Measurements from ENCODE around the gene ASIC4. TPM values are rescaled to one million over a fixed set of nuclear protein-coding genes. Genes with fewer than 3 reads are reported as not detected.

ASIC4 gene
- total and polyA plus RNA-seq, 2 of the 13 experiments (the other 11 are each of a cell fraction or from before 2014, with no cell fraction given): 0.03 TPM; not detected in 1

- TF ChIP-seq ZSCAN20 (CRISPR knock-in tag; IDR thresholded peaks at IDR 0.05; ENCODE audit: borderline replicate concordance) (no peak), DNMT3B (CRISPR knock-in tag; conservative IDR thresholded peaks at IDR 0.05) (no peak), ZSCAN12 (CRISPR knock-in tag; IDR thresholded peaks at IDR 0.05) (peak; percentile 60; the same call in 1 of the 2 replicates), ZNF788 (CRISPR knock-in tag; IDR thresholded peaks at IDR 0.05; ENCODE audit: borderline replicate concordance) (no peak), ARHGAP35 (CRISPR knock-in tag; IDR thresholded peaks at IDR 0.05; ENCODE audit: borderline replicate concordance) (peak; percentile 86; the same call in 1 of the 2 replicates), ZBTB40 (IDR thresholded peaks at IDR 0.05) (no peak), ZBTB40 (CRISPR knock-in tag; IDR thresholded peaks at IDR 0.05) (peak; percentile 50; the same call in 1 of the 2 replicates), MXD3 (CRISPR knock-in tag; IDR thresholded peaks at IDR 0.05) (no peak), ZNF720 (CRISPR knock-in tag; IDR thresholded peaks at IDR 0.05) (no peak), FOXA3 (CRISPR knock-in tag; IDR thresholded peaks at IDR 0.05) (0 out of 2 replicates have a peak, but pooled peaks have one; percentile 3), PPARG (CRISPR knock-in tag; conservative IDR thresholded peaks at IDR 0.05) (0 out of 2 replicates have a peak, but pooled peaks have one; percentile 35), ZNF234 (CRISPR knock-in tag; conservative IDR thresholded peaks at IDR 0.05) (0 out of 2 replicates have a peak, but pooled peaks have one; percentile 33), RELA (CRISPR knock-in tag; IDR thresholded peaks at IDR 0.05) (no peak), ATF6 (CRISPR knock-in tag; conservative IDR thresholded peaks at IDR 0.05) (no peak), DR1 (CRISPR knock-in tag; IDR thresholded peaks at IDR 0.05) (0 out of 2 replicates have a peak, but pooled peaks have one; percentile 21), ZMYM4 (CRISPR knock-in tag; IDR thresholded peaks at IDR 0.05) (no peak), RFX1 (IDR thresholded peaks at IDR 0.05) (no peak), ZBTB7A (CRISPR knock-in tag; IDR thresholded peaks at IDR 0.05) (no peak; the same call in 1 of the 2 replicates), ZNF543 (CRISPR knock-in tag; IDR thresholded peaks at IDR 0.05) (peak; percentile 3; the same call in 1 of the 2 replicates), SOX5 (CRISPR knock-in tag; IDR thresholded peaks at IDR 0.05; ENCODE audit: borderline replicate concordance) (no peak)
Observed at GRCh38 chr2:219542931-219543595, 28.8 kb downstream of the ASIC4 start (continued).

All from HepG2 (cell line).